ENCODE measurements around the gene MON1B.

DNA sequence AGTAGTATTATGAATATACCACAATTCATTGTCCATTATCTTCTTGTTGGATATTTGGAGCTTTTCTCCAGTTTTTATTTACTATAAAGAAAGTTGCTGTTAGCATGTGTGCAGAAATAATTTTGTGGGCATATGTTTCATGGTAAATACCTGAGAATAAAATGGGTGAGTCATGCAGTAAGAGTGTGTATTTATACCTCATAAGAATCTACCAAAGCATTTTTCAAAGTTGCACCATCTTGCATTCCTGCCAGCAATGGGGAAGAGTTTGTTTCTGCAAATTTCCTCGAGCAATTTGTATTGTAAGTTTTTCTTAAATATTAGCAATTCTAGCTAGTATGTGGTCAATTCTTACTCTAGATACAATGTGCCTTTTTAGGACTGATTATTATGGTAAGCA is 7.9 kb upstream of the MON1B start:
- TF ChIP-seq, protein P1, sequence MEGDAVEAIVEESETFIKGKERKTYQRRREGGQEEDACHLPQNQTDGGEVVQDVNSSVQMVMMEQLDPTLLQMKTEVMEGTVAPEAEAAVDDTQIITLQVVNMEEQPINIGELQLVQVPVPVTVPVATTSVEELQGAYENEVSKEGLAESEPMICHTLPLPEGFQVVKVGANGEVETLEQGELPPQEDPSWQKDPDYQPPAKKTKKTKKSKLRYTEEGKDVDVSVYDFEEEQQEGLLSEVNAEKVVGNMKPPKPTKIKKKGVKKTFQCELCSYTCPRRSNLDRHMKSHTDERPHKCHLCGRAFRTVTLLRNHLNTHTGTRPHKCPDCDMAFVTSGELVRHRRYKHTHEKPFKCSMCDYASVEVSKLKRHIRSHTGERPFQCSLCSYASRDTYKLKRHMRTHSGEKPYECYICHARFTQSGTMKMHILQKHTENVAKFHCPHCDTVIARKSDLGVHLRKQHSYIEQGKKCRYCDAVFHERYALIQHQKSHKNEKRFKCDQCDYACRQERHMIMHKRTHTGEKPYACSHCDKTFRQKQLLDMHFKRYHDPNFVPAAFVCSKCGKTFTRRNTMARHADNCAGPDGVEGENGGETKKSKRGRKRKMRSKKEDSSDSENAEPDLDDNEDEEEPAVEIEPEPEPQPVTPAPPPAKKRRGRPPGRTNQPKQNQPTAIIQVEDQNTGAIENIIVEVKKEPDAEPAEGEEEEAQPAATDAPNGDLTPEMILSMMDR (IDR thresholded peaks at IDR 0.05) = no peak
- no peak for TF ChIP-seq POLR2A (IDR thresholded peaks at IDR 0.05)
